Measurements from ENCODE around the gene CORO2A. TPM values are rescaled to one million over a fixed set of nuclear protein-coding genes. Genes with fewer than 3 reads are reported as not detected.

CORO2A gene
- polyA plus RNA-seq, 1 experiment = 1.4 TPM

- H3K27me3 ChIP-seq (ENCODE audit: control insufficient read depth, insufficient read depth, low read length) = peaks cover 7% of the 10 kb centered on the region
- H3K27ac ChIP-seq (ENCODE audit: low read depth, low read length) = no peak overlapping the region
- ChIA-PET CTCF (no interaction called here), POLR2A (no interaction called here)
- H3K4me3 ChIP-seq (ENCODE audit: low read depth, low read length) = no peak overlapping the region
- TF ChIP-seq CTCF (IDR thresholded peaks at IDR 0.05; ENCODE audit: low read depth, low read length) = no peak
- DNase-seq (ENCODE audit: low read depth, low spot score) = no peak
- no peaks in the 10 kb centered on the region for H3K9me3 ChIP-seq (ENCODE audit: control insufficient read depth, insufficient read depth, low read length)
Observed at GRCh38 chr9:98152526-98152925, 39.9 kb downstream of the CORO2A start.

GRCh38 chr9:98150721-98151120 is 41.7 kb downstream of the CORO2A start:
- POLR2A ChIA-PET = no interaction called here
- no peak overlapping the region for H3K27ac ChIP-seq (ENCODE audit: low read depth, low read length)
- no peaks in the 10 kb centered on the region for H3K9me3 ChIP-seq (ENCODE audit: control insufficient read depth, insufficient read depth, low read length)
- TF ChIP-seq CTCF (IDR thresholded peaks at IDR 0.05; ENCODE audit: low read depth, low read length) = no peak
- H3K4me3 ChIP-seq (ENCODE audit: low read depth, low read length) = no peak overlapping the region
- CTCF ChIA-PET = no interaction called here
- no peak for DNase-seq (ENCODE audit: low read depth, low spot score)
- peaks cover 7% of the 10 kb centered on the region for H3K27me3 ChIP-seq (ENCODE audit: control insufficient read depth, insufficient read depth, low read length)

GRCh38 chr9:98150164-98150563 is 42.3 kb downstream of the CORO2A start:
- ChIA-PET POLR2A (no interaction called here), CTCF (no interaction called here)
- Histone ChIP-seq H3K27ac (ENCODE audit: low read depth, low read length) (no peak overlapping the region), H3K27me3 (ENCODE audit: control insufficient read depth, insufficient read depth, low read length) (peaks cover 7% of the 10 kb centered on the region), H3K9me3 (ENCODE audit: control insufficient read depth, insufficient read depth, low read length) (no peaks in the 10 kb centered on the region), H3K4me3 (ENCODE audit: low read depth, low read length) (no peak overlapping the region)
- no peak for TF ChIP-seq CTCF (IDR thresholded peaks at IDR 0.05; ENCODE audit: low read depth, low read length)
- DNase-seq (ENCODE audit: low read depth, low spot score) = no peak

- ChIA-PET POLR2A (no interaction called here), CTCF (interaction anchor here (1.1 kb wide), 1 partner anchor 44 kb away, joined by 3 read pairs; no protein-coding TSS in a partner anchor)
- no peak for TF ChIP-seq CTCF (IDR thresholded peaks at IDR 0.05; ENCODE audit: low read depth, low read length)
- H3K9me3 ChIP-seq (ENCODE audit: control insufficient read depth, insufficient read depth, low read length) = no peaks in the 10 kb centered on the region
- H3K27ac ChIP-seq (ENCODE audit: low read depth, low read length) = no peak overlapping the region
- DNase-seq (ENCODE audit: low read depth, low spot score) = no peak
- H3K4me3 ChIP-seq (ENCODE audit: low read depth, low read length) = no peak overlapping the region
- H3K27me3 ChIP-seq (ENCODE audit: control insufficient read depth, insufficient read depth, low read length) = peaks cover 7% of the 10 kb centered on the region
Observed at GRCh38 chr9:98149422-98149821, 43.0 kb downstream of the CORO2A start.

GRCh38 chr9:98148486-98148885 is 44.0 kb downstream of the CORO2A start:
- H3K27ac ChIP-seq (ENCODE audit: low read depth, low read length) = no peak overlapping the region
- H3K4me3 ChIP-seq (ENCODE audit: low read depth, low read length) = no peak overlapping the region
- no peaks in the 10 kb centered on the region for H3K9me3 ChIP-seq (ENCODE audit: control insufficient read depth, insufficient read depth, low read length)
- TF ChIP-seq CTCF (IDR thresholded peaks at IDR 0.05; ENCODE audit: low read depth, low read length) = no peak
- peaks cover 7% of the 10 kb centered on the region for H3K27me3 ChIP-seq (ENCODE audit: control insufficient read depth, insufficient read depth, low read length)
- DNase-seq (ENCODE audit: low read depth, low spot score) = no peak
- ChIA-PET CTCF (interaction anchor here (1.1 kb wide), 1 partner anchor 45 kb away, joined by 3 read pairs; no protein-coding TSS in a partner anchor), POLR2A (no interaction called here)

Measured in AG04450 (cell line).